ENCODE measurements around the gene OTOGL.
"Not testable (repeated sequence)": the region's sequence is repeated elsewhere in the genome, so short reads cannot be mapped to it uniquely, and the experiment has no call there.

OTOGL gene

DNA sequence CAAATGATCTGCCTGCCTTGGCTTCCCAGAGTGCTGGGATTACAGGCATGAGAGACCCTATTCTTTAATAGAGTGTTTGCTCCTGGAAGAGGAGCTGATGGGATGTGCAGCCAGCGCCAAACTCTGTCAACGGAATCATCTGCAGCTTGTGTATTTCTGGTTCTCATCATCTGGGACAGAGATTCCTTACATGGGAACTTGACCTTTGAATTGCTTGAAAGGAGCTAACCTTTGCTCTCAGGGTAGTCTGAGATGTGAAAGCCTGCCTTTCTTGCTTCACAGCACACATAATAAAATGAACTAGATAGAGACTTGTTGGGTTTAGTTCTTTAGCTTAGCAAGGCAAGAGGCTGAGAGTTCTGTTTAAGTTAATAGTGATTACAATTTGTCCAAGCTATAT is 120.0 kb downstream of the OTOGL start:
- H3K4me1 ChIP-seq (ENCODE audit: control insufficient read depth, insufficient read depth, low read depth, low read length) = peaks cover 3% of the 10 kb centered on the region
- no peak overlapping the region for H3K4ac ChIP-seq (ENCODE audit: low read depth in 1 of 2, low read length in 2 of 2)
- no peak overlapping the region for H2BK5ac ChIP-seq (ENCODE audit: low read depth, low read length, poor library complexity, severe bottlenecking)
- no peak overlapping the region for H4K91ac ChIP-seq (ENCODE audit: low read length)
- H3K27me3 ChIP-seq (ENCODE audit: control insufficient read depth in 1 of 2, insufficient read depth in 1 of 2, low read length in 2 of 2) = no peaks in the 10 kb centered on the region
- H2BK15ac ChIP-seq (ENCODE audit: low read depth, poor library complexity, severe bottlenecking) = no peak overlapping the region
- no peak overlapping the region for H2BK120ac ChIP-seq (ENCODE audit: low read depth, low read length)
- H3K23ac ChIP-seq (ENCODE audit: low read length in 2 of 2) = no peak overlapping the region
- H2BK12ac ChIP-seq (ENCODE audit: low read length in 2 of 2) = no peak overlapping the region
- no peak overlapping the region for H3K4me3 ChIP-seq (ENCODE audit: insufficient read depth in 1 of 2, low read depth in 1 of 2, low read length in 2 of 2)
- H3K14ac ChIP-seq (ENCODE audit: low read length in 2 of 2) = no peak overlapping the region
- WGBS = 29% methylated on average over 2 of the region's 2 CpGs
- no peak overlapping the region for H4K8ac ChIP-seq (ENCODE audit: low read length)
- no peaks in the 10 kb centered on the region for H3K79me1 ChIP-seq (replicated peaks; ENCODE audit: low read length, poor library complexity, severe bottlenecking)
- no peak overlapping the region for H3K9ac ChIP-seq (ENCODE audit: low read length)
- H3K4me2 ChIP-seq (ENCODE audit: low read length, poor library complexity, severe bottlenecking) = no peak overlapping the region
- no peak overlapping the region for H3K27ac ChIP-seq (ENCODE audit: low read length, poor library complexity, severe bottlenecking)
- H3K18ac ChIP-seq (ENCODE audit: low read depth in 1 of 2, low read length in 2 of 2) = no peak overlapping the region
- H3K36me3 ChIP-seq (ENCODE audit: control insufficient read depth in 1 of 2, insufficient read depth in 2 of 2, low read depth in 1 of 2, low read length in 2 of 2) = no peaks in the 10 kb centered on the region
- no peak overlapping the region for H2AFZ ChIP-seq (ENCODE audit: low read depth, low read length)
- DNase-seq = peak; percentile 16
- no peaks in the 10 kb centered on the region for H3K9me3 ChIP-seq (ENCODE audit: control insufficient read depth, low read length)
- no peak overlapping the region for H2AK5ac ChIP-seq (ENCODE audit: low read length, severe bottlenecking)

DNA sequence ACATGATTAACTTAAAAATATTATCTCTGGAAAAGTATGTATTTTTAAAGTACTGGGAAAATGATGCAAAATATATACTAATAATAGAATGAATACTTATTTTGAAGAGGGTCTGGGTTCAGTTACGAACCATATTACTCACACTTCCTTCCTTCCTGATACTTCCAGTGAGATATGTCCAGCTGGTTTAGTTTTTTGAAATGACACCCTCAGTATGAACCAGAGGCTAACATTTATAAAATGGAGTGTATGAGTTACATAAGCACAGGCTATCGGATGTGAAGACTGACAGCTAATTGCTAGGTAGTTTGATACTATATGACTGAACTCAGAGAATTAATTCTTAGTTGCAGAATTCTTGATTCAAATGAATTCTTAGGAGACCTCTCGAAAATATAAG is 122.9 kb downstream of the OTOGL start:
- H2BK5ac ChIP-seq (ENCODE audit: low read depth, low read length, poor library complexity, severe bottlenecking) = no peak overlapping the region
- no peak overlapping the region for H3K4ac ChIP-seq (ENCODE audit: low read depth in 1 of 2, low read length in 2 of 2)
- H3K4me1 ChIP-seq (ENCODE audit: control insufficient read depth, insufficient read depth, low read depth, low read length) = peaks cover 1% of the 10 kb centered on the region
- H2BK12ac ChIP-seq (ENCODE audit: low read length in 2 of 2) = no peak overlapping the region
- H3K27me3 ChIP-seq (ENCODE audit: control insufficient read depth in 1 of 2, insufficient read depth in 1 of 2, low read length in 2 of 2) = no peaks in the 10 kb centered on the region
- H3K4me3 ChIP-seq (ENCODE audit: insufficient read depth in 1 of 2, low read depth in 1 of 2, low read length in 2 of 2) = no peak overlapping the region
- H2BK15ac ChIP-seq (ENCODE audit: low read depth, poor library complexity, severe bottlenecking) = no peak overlapping the region
- H3K18ac ChIP-seq (ENCODE audit: low read depth in 1 of 2, low read length in 2 of 2) = no peak overlapping the region
- H3K36me3 ChIP-seq (ENCODE audit: control insufficient read depth in 1 of 2, insufficient read depth in 2 of 2, low read depth in 1 of 2, low read length in 2 of 2) = no peaks in the 10 kb centered on the region
- H3K79me1 ChIP-seq (replicated peaks; ENCODE audit: low read length, poor library complexity, severe bottlenecking) = no peaks in the 10 kb centered on the region
- H3K9me3 ChIP-seq (ENCODE audit: control insufficient read depth, low read length) = no peaks in the 10 kb centered on the region
- H2AFZ ChIP-seq (ENCODE audit: low read depth, low read length) = no peak overlapping the region
- no peak overlapping the region for H3K14ac ChIP-seq (ENCODE audit: low read length in 2 of 2)
- no peak overlapping the region for H4K8ac ChIP-seq (ENCODE audit: low read length)
- H3K4me2 ChIP-seq (ENCODE audit: low read length, poor library complexity, severe bottlenecking) = no peak overlapping the region
- no peak overlapping the region for H3K23ac ChIP-seq (ENCODE audit: low read length in 2 of 2)
- H4K91ac ChIP-seq (ENCODE audit: low read length) = no peak overlapping the region
- no peak overlapping the region for H2AK5ac ChIP-seq (ENCODE audit: low read length, severe bottlenecking)
- no peak overlapping the region for H3K27ac ChIP-seq (ENCODE audit: low read length, poor library complexity, severe bottlenecking)
- DNase-seq = no peak
- H2BK120ac ChIP-seq (ENCODE audit: low read depth, low read length) = no peak overlapping the region
- no peak overlapping the region for H3K9ac ChIP-seq (ENCODE audit: low read length)
- 71% methylated on average over 1 of the region's 3 CpGs for WGBS

DNA sequence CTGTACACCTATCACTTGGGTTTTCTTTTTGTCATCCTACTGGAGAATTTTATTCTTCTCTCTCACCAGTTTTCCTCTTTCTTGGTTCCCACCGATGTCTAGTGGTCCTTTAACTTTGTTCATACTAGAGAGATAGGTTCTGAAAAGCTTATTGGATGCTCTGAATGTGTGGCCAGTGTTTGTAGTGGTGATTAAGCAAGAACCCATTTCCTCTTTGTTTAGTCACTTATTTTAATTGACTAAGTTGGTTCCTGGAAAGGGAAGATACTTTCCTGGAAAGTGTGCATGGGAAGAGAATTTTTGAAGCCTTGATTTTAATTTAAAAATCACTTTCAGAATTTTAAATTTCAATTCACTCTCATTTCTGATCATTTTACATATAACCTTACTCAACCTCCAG is 127.2 kb downstream of the OTOGL start:
- Histone ChIP-seq H3K36me3 (ENCODE audit: control insufficient read depth in 1 of 2, insufficient read depth in 2 of 2, low read depth in 1 of 2, low read length in 2 of 2) (no peaks in the 10 kb centered on the region), H3K27ac (ENCODE audit: low read length, poor library complexity, severe bottlenecking) (no peak overlapping the region), H3K27me3 (ENCODE audit: control insufficient read depth in 1 of 2, insufficient read depth in 1 of 2, low read length in 2 of 2) (no peaks in the 10 kb centered on the region), H3K23ac (ENCODE audit: low read length in 2 of 2) (no peak overlapping the region), H3K9me3 (ENCODE audit: control insufficient read depth, low read length) (no peaks in the 10 kb centered on the region), H2BK5ac (ENCODE audit: low read depth, low read length, poor library complexity, severe bottlenecking) (no peak overlapping the region), H4K91ac (ENCODE audit: low read length) (no peak overlapping the region), H3K18ac (ENCODE audit: low read depth in 1 of 2, low read length in 2 of 2) (no peak overlapping the region), H2AK5ac (ENCODE audit: low read length, severe bottlenecking) (no peak overlapping the region), H2BK15ac (ENCODE audit: low read depth, poor library complexity, severe bottlenecking) (no peak overlapping the region), H3K4me3 (ENCODE audit: insufficient read depth in 1 of 2, low read depth in 1 of 2, low read length in 2 of 2) (no peak overlapping the region), H3K4me1 (ENCODE audit: control insufficient read depth, insufficient read depth, low read depth, low read length) (no peaks in the 10 kb centered on the region), H3K4me2 (ENCODE audit: low read length, poor library complexity, severe bottlenecking) (no peak overlapping the region), H3K79me1 (replicated peaks; ENCODE audit: low read length, poor library complexity, severe bottlenecking) (no peaks in the 10 kb centered on the region), H4K8ac (ENCODE audit: low read length) (no peak overlapping the region), H2BK120ac (ENCODE audit: low read depth, low read length) (no peak overlapping the region), H3K9ac (ENCODE audit: low read length) (no peak overlapping the region), H2BK12ac (ENCODE audit: low read length in 2 of 2) (no peak overlapping the region), H3K14ac (ENCODE audit: low read length in 2 of 2) (no peak overlapping the region), H2AFZ (ENCODE audit: low read depth, low read length) (no peak overlapping the region), H3K4ac (ENCODE audit: low read depth in 1 of 2, low read length in 2 of 2) (no peak overlapping the region)
- 33% methylated on average over 1 of the region's 1 CpG for WGBS
- DNase-seq = peak; percentile 54

DNA sequence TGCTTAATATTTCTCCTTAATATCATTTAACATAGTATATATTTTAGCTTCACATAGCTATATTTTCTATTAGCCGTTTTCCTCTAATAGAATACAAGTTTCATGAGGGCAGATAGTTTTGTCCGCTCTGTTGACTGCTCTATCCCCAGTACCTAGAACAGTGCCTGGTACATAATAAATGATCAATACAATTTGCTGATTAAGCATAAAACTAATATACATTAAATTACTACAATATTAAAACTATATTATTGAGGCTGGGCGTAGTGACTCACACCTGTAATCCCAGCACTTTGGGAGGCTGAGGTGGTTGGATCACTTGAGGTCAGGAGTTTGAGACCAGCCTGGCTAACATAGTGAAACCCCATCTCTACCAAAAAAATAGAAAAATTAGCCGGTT is 128.6 kb downstream of the OTOGL start:
- H3K23ac ChIP-seq (ENCODE audit: low read length in 2 of 2); H3K9ac ChIP-seq (ENCODE audit: low read length); H3K4ac ChIP-seq (ENCODE audit: low read depth in 1 of 2, low read length in 2 of 2); H3K36me3 ChIP-seq (ENCODE audit: control insufficient read depth in 1 of 2, insufficient read depth in 2 of 2, low read depth in 1 of 2, low read length in 2 of 2); H4K91ac ChIP-seq (ENCODE audit: low read length); H3K79me1 ChIP-seq (replicated peaks; ENCODE audit: low read length, poor library complexity, severe bottlenecking); H3K9me3 ChIP-seq (ENCODE audit: control insufficient read depth, low read length); H4K8ac ChIP-seq (ENCODE audit: low read length); H3K4me2 ChIP-seq (ENCODE audit: low read length, poor library complexity, severe bottlenecking); H3K27ac ChIP-seq (ENCODE audit: low read length, poor library complexity, severe bottlenecking); H2BK5ac ChIP-seq (ENCODE audit: low read depth, low read length, poor library complexity, severe bottlenecking); H3K4me1 ChIP-seq (ENCODE audit: control insufficient read depth, insufficient read depth, low read depth, low read length); H3K4me3 ChIP-seq (ENCODE audit: insufficient read depth in 1 of 2, low read depth in 1 of 2, low read length in 2 of 2); H2BK12ac ChIP-seq (ENCODE audit: low read length in 2 of 2); DNase-seq; H3K18ac ChIP-seq (ENCODE audit: low read depth in 1 of 2, low read length in 2 of 2); H2BK120ac ChIP-seq (ENCODE audit: low read depth, low read length); H2BK15ac ChIP-seq (ENCODE audit: low read depth, poor library complexity, severe bottlenecking); H3K27me3 ChIP-seq (ENCODE audit: control insufficient read depth in 1 of 2, insufficient read depth in 1 of 2, low read length in 2 of 2); H2AK5ac ChIP-seq (ENCODE audit: low read length, severe bottlenecking); H2AFZ ChIP-seq (ENCODE audit: low read depth, low read length); H3K14ac ChIP-seq (ENCODE audit: low read length in 2 of 2): not testable (repeated sequence)
- 88% methylated on average over 2 of the region's 4 CpGs for WGBS
